Lower lobe of right lung (tissue), 2 donors: ENCODE results near the gene IL1RAP. TPM values are rescaled to one million over a fixed set of nuclear protein-coding genes. Genes with fewer than 3 reads are reported as not detected.
"Not testable (repeated sequence)": the region's sequence is repeated elsewhere in the genome, so short reads cannot be mapped to it uniquely, and the experiment has no call there.

Source experiments
- ATAC-seq, 2 donors: fragments of 200-7000 bp; cut with Tn5 transposase; one replicate each; pipeline ENCODE4 v1.9.1; 2020 to 2022; ENCODE audit warnings: mild to moderate bottlenecking in 2 of 2, moderate library complexity in 2 of 2
- DNase-seq: peaks from one replicate; pipeline ENCODE4 v3.0.0-alpha.2; 2020
- H3K27ac ChIP-seq: fragments of 200-600 bp; one replicate; pipeline ENCODE4 v1.8.0; 2022
- H3K27me3 ChIP-seq: fragments of 200-600 bp; one replicate; pipeline ENCODE4 v1.8.0; 2022; ENCODE audit warnings: low read depth
- H3K36me3 ChIP-seq: fragments of 200-600 bp; one replicate; pipeline ENCODE4 v1.8.0; 2022; ENCODE audit warnings: mild to moderate bottlenecking
- H3K4me1 ChIP-seq: fragments of 200-600 bp; one replicate; pipeline ENCODE4 v1.8.0; 2022
- H3K4me3 ChIP-seq: fragments of 200-600 bp; one replicate; pipeline ENCODE4 v1.8.0; 2022; ENCODE audit warnings: mild to moderate bottlenecking
- H3K9me3 ChIP-seq: fragments of 200-600 bp; one replicate; pipeline ENCODE4 v1.8.0; 2022
- CTCF ChIP-seq: fragments of 200-600 bp; IDR thresholded peaks from one replicate; pipeline ENCODE4 v1.8.0; 2022; ENCODE audit warnings: antibody characterized with exemption, mild to moderate bottlenecking
- intact Hi-C: fragments of 100-400 bp; cut with DNase I; formaldehyde crosslinking; loops from one replicate; pipeline ENCODE4 v1.11.0; 2022
- total RNA-seq: library from RNA; stranded (reverse); fragmentation: NEBNext Ultra II Directional; extraction: Animal tissue kit (Norgen Biotek cat#: 25700); gene quantifications from one replicate; pipeline ENCODE4 v1.2.1, GENCODE V29; 2021
- donor health status: DM: no; HTN: yes; CAD: no; lungs with severe emphysema.

The IL1RAP gene
- total RNA-seq, 1 donor from 2014 or later, result 26.8 TPM

- intact Hi-C loops, result no loop called here
- no peaks in the 10 kb centered on the region for H3K9me3 ChIP-seq
- peak overlapping the region; percentile 88 for H3K27ac ChIP-seq
These were observed 1.2 kb upstream of the IL1RAP start for GRCh38 chr3:190512666-190513065.

GRCh38 chr3:190514413-190515153 is 698 bp downstream of the IL1RAP start:
- Histone ChIP-seq H3K4me1 (peaks cover 31% of the 10 kb centered on the region), H3K27me3 (no peaks in the 10 kb centered on the region), H3K36me3 (no peaks in the 10 kb centered on the region), H3K9me3 (no peaks in the 10 kb centered on the region), H3K27ac (peak overlapping the region; percentile 88), H3K4me3 (peak overlapping the region; percentile 72)
- TF ChIP-seq CTCF, result no peak
- intact Hi-C loops, result no loop called here
- DNase-seq, result peak; percentile 76
- peak; percentile 64 to 75 for ATAC-seq

More at GRCh38 chr3:190512666-190513065, 1.2 kb upstream of the IL1RAP start:
- H3K4me1 ChIP-seq, result peaks cover 31% of the 10 kb centered on the region
- no peaks in the 10 kb centered on the region for H3K36me3 ChIP-seq
- H3K27me3 ChIP-seq, result no peaks in the 10 kb centered on the region
- DNase-seq (no peak), ATAC-seq (no peak)
- no peak for TF ChIP-seq CTCF
- no peak overlapping the region for H3K4me3 ChIP-seq

GRCh38 chr3:190516416-190516815 is 2.5 kb downstream of the IL1RAP start:
- H3K9me3 ChIP-seq, result no peaks in the 10 kb centered on the region
- H3K4me1 ChIP-seq, result peaks cover 31% of the 10 kb centered on the region
- no peak for DNase-seq
- intact Hi-C loops, result no loop called here
- H3K27ac ChIP-seq, result no peak overlapping the region
- no peak overlapping the region for H3K4me3 ChIP-seq
- H3K36me3 ChIP-seq, result no peaks in the 10 kb centered on the region
- no peaks in the 10 kb centered on the region for H3K27me3 ChIP-seq
- no peak for TF ChIP-seq CTCF
- ATAC-seq, result no peak

- H3K27me3 ChIP-seq, result no peaks in the 10 kb centered on the region
These were observed 3.8 kb downstream of the IL1RAP start for GRCh38 chr3:190517687-190518086.

GRCh38 chr3:190518531-190518930 is 4.6 kb downstream of the IL1RAP start:
- H3K27me3 ChIP-seq, H3K27ac ChIP-seq, intact Hi-C loops, H3K9me3 ChIP-seq, DNase-seq, H3K4me3 ChIP-seq, ATAC-seq, H3K36me3 ChIP-seq: not testable (repeated sequence)
- H3K4me1 ChIP-seq, result peaks cover 22% of the 10 kb centered on the region

More at GRCh38 chr3:190517687-190518086, 3.8 kb downstream of the IL1RAP start:
- no peak for TF ChIP-seq CTCF
- no peak overlapping the region for H3K4me3 ChIP-seq
- DNase-seq, result no peak
- no peak overlapping the region for H3K27ac ChIP-seq
- intact Hi-C loops, result no loop called here
- ATAC-seq, result no peak
- H3K36me3 ChIP-seq, result no peaks in the 10 kb centered on the region
- peaks cover 30% of the 10 kb centered on the region for H3K4me1 ChIP-seq
- no peaks in the 10 kb centered on the region for H3K9me3 ChIP-seq

GRCh38 chr3:190519886-190520285 is 6.0 kb downstream of the IL1RAP start:
- intact Hi-C loops, result no loop called here
- H3K36me3 ChIP-seq, result no peaks in the 10 kb centered on the region
- no peaks in the 10 kb centered on the region for H3K27me3 ChIP-seq
- no peak overlapping the region for H3K4me3 ChIP-seq
- TF ChIP-seq CTCF, result no peak
- no peaks in the 10 kb centered on the region for H3K9me3 ChIP-seq
- peaks cover 21% of the 10 kb centered on the region for H3K4me1 ChIP-seq
- H3K27ac ChIP-seq, result no peak overlapping the region
- no peak for ATAC-seq
- no peak for DNase-seq
